GM19193 (cell line): ENCODE measurements around the gene FXR2.
A peak's percentile ranks its signal among the peaks of the same experiment; 100 is the strongest.

Source experiments
- POLR2A ChIP-seq: IDR thresholded peaks from 4 replicates; pipeline ENCODE4 v1.6.1; 2011; ENCODE audit not compliant: insufficient read depth, insufficient read length; ENCODE audit errors: extremely low read depth

FXR2 gene

DNA sequence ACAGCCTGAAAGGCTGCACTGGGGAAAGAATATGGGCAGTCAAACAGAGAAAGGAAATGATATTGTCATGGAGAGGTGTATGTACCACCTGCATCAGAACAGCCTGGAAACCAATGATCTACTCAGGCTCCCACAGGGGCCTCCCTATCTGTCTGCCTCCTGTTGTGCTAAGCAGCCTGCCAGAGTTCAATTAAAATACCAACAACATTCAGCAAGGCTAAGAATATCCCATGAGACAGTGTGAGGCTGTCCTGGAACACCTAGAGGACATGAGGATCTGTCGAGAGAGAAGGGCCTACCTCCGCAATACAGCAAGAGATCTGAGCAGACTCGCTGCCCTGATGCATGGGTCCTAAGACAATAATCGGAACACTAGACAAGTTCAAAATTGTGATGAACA lies 8.4 kb downstream of the FXR2 start:
- no peak for TF ChIP-seq POLR2A

DNA sequence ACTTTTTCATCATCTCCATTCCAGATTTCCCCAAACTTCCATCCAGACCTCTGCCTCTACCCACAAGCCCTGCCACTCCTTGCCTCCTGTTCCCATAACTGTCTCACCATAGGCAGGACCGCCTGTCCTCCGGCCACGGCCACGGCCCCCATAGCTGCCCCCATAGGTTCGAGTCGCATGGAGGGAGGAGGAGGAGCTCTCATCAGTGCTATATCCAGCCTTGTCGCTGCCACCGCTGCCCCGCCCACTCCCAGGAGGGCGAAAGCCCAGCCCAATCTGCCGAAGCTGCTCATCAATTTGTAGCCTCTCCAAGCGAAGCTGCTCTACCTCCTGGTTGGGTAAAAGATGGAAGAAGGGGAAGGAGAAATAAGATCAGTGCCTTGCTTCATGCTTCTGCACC lies 21.4 kb downstream of the FXR2 start:
- TF ChIP-seq POLR2A = no peak

DNA sequence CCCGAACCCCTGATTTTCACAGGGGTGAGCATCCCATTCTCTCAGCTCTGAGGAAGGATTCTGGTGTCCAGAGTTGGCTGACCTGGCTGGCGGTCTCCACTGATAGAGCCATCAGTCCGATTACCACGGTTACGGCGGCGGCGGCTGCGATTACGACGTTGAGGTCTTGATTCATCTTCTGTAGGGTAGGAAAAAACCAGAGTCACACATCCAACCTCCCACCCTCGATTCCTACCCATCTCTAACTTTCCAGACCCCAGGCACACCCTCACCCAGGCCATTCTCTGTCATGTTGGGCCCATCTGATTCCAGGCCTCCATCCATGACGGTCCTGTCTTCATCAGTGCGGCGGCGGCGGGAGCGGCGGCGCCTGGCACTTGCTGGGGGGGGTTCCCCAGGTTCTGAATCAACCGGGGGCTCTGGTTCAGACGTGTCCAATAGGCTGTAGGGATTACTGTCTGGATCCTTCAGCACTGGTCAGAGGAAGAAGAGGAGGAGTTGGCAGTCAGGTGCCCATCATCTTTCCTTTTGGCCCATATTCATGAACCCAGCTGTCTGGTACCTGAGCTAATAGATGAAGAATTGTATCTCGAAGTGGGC lies 22.2 kb downstream of the FXR2 start:
- TF ChIP-seq POLR2A = no peak

DNA sequence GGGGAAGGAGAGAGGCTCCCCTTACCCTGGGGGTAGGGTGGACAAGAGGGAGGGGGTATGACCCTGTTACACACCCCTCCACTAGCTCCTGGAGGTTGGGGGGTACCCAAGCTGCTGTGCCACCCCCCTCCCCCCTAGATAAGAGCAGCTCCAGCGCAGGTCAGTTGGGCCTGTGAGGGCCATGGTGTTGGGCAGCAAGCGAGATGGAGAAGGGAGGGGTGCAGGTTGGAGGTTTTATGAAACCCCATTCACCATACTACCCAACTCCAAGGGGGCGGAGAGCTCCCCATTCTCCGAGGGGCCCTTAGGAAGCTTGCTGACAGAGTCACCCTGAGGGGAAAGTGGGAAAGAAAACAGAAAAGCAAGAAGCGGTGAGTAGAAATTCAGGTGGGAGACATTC lies 23.1 kb downstream of the FXR2 start:
- no peak for TF ChIP-seq POLR2A

DNA sequence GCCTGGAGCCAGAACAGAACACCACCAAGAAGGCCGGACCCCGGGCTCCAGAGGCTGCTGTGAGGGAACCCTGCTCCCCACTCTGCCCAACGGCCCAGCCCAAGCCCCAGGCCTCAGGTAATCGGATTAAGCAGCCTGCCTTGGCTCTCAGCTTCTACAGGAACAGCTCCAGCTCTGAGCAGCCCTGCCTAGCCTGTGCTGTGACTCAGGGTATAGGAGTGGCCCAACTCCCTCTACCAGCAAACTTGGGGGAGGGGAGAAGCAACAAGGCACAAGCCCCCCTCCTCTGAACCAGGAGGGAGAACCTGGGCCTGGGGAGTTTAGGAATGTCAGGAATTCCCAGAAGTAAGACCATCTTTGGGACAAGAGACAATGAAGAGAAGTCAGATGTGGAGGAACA lies 24.0 kb downstream of the FXR2 start:
- TF ChIP-seq POLR2A = no peak

DNA sequence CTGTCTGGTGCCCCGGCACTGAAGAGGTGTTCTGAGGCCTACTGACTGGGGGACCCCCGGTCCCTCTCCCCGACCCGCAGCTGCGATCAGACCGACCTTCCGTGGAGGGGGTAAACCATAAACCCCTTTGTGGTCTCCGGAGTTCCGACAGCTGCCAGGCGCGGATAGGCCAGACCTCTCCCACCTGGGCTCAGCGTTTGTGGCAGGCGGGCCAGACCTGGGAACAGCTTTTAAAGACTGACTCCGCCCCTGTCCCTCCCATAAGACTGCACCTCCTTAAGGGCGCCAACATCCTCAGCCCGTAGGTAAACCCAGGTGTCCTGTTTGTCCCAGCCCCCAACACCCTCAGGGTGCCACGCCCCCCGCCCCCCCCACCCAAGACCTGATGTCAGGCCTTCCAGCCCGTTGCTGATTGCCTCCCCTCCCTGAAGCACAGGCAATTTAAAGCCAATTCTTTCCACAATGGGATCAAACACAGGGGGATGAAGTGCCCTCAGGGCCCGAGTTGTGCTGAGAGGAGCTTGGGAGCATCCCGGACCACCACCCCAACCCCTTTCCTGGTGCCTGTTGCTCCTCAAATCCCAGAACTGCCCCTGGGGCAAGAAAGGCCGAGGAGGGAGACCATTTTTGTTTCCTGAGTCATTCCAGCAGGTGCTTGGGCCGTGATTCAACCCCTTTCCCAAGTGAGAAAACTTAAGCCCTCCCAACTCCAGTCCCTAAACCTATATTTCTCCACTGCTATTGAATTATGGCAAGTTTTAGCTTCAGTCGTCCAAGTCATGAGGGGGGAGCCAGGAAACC lies 24.6 kb downstream of the FXR2 start, which contains the start of gene SOX15:
SOX15 (minus strand) TSS at position 204 of the 801 bp plus-strand sequence. CDS start 418 bp downstream, outside the sequence.
- TF ChIP-seq POLR2A = no peak

DNA sequence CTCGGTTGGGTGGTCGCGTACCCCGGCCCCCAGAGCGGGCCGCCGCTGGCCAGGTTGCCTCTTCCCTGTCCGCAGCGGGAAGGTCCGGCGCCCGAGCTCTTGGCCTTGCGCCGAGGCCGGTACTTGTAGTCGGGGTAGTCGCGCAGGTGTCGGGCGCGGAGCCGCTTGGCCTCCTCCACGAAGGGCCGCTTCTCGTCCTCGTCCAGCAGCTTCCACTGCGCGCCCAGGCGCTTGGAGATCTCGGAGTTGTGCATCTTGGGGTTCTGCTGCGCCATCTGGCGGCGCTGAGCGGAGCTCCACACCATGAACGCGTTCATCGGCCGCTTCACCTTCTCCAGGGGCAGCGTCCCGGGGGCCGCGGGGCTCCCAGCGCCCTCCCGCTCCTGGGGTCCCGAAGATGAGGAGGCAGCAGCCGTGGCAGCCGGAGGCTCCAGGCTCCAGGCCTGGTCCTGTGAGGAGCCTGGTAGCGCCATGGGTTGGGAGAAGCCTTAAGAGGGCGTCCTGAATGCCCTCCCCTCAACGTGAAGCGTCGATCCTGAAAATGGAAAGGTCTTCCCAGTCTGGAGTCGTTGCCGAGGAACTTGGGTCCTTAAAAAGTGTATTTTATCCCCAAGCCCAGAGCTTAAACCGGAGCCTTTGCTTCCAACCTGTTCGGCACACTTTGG lies 25.4 kb downstream of the FXR2 start:
- no peak for TF ChIP-seq POLR2A

DNA sequence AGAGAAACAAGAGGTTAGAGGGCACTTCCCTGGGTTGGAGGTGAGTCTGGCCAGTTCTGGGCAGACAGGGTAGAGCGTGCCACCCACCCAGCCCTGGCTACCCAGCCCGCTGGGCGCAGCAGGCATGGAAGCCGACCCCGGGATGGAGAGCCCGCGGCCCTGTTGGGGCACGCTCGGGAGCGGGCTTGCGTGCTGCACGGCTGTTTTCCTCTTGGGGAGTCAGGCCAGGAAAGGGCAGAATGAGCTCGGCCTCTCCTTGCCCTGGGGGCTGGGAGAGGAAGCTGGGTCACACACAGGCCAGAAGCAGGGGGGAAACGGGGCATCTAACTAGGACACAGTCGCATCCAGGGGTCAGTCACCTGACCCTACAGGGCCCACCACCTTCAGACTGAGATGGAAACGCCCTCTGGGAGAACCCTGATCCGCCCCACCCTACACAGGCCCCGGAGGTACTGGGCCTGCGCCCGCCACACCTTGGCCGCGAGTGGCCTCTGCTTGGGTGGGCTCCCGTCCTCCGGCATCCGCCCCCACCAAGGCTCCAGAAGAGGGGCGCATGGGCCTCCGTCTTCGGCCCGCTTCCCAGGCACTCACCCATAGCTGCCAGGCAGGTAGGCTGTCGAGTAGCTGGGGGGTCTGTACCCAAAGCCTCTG lies 26.0 kb downstream of the FXR2 start:
- no peak for TF ChIP-seq POLR2A

DNA sequence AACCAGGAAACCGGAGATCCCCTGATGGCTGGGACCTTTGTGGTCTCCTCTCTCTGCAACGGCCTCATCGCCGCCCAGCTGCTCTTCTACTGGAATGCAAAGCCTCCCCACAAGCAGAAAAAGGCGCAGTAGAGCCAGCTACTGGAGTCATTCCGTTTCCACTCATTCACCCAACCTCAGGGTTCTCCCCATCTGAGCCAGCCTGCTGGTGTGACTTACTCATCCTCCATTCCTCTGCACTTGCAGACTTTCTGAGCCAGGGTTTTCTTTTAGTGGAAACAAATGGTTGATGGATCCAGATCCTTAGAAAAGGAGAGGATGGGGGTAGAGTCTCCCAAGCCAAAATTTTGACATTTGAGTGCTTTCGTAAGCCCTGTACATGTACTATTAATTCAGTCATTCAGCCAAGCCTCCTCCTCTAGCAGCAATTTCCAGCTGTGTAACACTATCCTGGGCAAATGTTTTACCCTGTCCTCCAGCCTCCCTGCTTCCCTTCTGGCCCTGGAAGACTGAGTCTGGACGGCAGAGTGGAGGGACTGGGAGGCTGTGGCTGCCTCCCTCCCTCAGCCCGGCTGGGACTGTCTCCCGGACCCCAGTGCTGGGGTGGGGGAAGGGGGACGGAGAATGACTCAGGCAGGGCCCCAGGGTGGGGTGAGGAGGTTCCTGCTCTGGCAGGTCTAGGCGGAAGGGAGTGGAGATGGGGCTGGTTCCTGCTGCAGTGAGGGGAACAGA lies 27.1 kb downstream of the FXR2 start:
- no peak for TF ChIP-seq POLR2A

DNA sequence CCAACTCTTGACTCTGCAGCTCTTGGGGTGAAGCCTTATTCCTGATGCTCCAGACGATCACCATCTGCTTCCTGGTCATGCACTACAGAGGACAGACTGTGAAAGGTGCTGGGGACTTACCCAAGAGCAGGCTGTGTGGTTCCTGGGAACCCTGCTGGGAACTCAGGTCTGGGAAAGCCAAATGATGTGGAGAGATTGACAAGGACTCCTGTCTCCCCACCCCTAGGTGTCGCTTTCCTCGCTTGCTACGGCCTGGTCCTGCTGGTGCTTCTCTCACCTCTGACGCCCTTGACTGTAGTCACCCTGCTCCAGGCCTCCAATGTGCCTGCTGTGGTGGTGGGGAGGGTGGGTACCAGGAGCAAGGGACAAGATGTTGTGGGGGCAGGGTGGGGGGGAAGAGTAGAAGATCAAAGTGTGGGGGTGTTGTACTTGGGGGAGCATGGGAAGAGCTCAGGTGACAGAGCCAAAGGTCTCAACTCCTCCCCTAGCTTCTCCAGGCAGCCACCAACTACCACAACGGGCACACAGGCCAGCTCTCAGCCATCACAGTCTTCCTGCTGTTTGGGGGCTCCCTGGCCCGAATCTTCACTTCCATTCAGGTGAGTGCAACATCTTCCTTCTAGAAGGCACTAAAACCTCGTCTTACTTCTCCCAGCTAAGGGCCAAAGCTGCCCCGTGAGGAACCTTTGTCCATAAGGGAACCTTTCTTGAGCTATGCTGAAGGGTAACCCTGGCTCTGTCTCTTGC lies 27.9 kb downstream of the FXR2 start:
- TF ChIP-seq POLR2A = no peak

DNA sequence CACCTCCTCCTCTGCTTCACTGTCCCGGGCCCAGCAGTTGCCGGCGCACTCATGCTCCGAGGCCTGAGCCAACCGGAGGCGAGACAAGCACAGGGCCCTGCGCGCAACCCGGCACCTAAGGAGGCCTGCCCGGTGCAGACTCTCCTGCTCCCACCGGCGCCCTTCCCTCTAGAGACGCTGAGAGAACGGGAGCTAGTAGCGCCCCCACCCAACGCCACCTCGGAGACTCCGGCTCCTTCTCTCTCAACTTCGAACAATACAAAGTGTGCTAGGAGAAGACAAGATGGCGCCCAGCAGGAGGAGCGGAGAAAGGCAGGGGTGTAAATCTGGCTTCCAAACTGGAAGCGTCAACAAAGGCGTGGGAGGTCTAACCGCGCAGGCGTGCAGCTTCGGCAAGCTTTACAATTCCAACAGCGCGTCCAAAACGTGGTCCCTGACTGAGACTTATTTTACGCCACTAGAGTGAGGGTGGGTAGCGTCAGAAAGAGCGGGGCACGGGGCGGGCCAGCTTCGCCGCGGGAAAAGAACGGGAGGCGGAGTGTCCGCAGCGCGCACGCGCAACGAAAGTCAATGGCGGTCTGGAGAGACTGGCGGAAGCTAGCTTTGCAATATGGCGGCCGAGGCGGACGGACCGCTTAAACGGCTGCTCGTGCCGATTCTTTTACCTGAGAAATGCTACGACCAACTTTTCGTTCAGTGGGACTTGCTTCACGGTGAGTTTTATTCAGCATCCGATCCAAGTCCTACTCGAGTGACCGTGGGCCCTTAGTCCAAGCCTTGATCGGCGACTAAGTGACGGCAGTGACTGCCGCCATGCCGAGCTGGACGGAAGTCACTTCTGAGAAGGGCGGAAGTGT lies 31.2 kb downstream of the FXR2 start, which contains the start of gene MPDU1:
MPDU1 (plus strand) TSS at position 600 of the 857 bp plus-strand sequence; CDS start at position 611, 11 bp downstream.
- peak; percentile 95 for TF ChIP-seq POLR2A

DNA sequence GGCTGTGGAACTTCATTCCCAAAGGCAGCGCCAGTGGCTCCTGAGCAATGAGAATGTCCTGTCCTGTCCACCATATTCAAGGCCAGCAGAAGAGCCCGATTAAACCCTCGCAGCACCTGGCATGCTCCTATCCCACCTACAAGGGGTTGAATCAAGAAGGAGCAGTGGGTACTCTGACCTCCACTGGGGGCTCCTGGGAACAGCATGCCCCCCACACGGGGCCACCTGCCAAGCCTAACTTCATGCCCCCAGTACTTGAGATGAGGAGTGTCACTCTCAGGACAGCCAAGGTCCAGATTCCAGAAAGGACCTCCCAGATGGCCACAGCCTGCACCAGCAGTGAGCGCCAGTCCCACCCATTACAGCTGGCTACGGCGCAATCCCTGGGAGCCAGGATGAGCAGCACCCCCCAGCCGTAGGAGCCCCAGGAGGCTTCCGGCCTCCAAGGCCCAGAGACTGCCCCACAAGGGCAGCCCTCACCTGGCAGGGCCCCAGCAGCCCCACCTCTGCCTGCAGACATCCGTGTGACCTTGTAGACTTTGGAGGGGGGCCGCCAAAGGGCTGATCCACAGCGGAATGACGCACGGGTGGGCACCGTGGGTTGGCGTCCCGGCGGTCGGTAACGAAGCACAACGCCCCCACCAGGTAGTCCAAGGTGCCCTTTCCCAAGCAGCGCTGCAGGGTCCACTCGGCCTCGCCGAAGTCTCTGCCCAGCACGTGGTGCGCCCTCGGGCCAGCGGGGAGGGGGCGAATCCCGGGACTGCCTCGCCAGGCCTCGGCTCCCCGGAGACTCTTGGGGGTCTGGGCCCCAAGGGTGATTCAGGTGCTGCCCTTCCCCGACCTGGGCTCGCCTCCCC lies 32.1 kb downstream of the FXR2 start:
- TF ChIP-seq POLR2A = no peak
